AG09309 (cell line): Measurements from ENCODE around the gene PMEPA1.

Source experiments
- DNase-seq: peaks from one replicate; pipeline ENCODE4 v3.0.0-alpha.2; 2010; ENCODE audit warnings: low read depth
- H3K4me3 ChIP-seq: 2 replicates; pipeline ENCODE4 v1.5.1; 2011; ENCODE audit warnings: mild to moderate bottlenecking, low read depth, low read length, moderate library complexity; ENCODE audit not compliant: control insufficient read depth
- CTCF ChIP-seq: IDR thresholded peaks from 2 replicates; pipeline ENCODE4 v1.5.1; 2011; ENCODE audit warnings: mild to moderate bottlenecking, low read depth, low read length, inconsistent platforms; ENCODE audit not compliant: insufficient read depth, control insufficient read depth; ENCODE audit errors: missing control alignments

Gene PMEPA1, protein sequence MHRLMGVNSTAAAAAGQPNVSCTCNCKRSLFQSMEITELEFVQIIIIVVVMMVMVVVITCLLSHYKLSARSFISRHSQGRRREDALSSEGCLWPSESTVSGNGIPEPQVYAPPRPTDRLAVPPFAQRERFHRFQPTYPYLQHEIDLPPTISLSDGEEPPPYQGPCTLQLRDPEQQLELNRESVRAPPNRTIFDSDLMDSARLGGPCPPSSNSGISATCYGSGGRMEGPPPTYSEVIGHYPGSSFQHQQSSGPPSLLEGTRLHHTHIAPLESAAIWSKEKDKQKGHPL

DNA sequence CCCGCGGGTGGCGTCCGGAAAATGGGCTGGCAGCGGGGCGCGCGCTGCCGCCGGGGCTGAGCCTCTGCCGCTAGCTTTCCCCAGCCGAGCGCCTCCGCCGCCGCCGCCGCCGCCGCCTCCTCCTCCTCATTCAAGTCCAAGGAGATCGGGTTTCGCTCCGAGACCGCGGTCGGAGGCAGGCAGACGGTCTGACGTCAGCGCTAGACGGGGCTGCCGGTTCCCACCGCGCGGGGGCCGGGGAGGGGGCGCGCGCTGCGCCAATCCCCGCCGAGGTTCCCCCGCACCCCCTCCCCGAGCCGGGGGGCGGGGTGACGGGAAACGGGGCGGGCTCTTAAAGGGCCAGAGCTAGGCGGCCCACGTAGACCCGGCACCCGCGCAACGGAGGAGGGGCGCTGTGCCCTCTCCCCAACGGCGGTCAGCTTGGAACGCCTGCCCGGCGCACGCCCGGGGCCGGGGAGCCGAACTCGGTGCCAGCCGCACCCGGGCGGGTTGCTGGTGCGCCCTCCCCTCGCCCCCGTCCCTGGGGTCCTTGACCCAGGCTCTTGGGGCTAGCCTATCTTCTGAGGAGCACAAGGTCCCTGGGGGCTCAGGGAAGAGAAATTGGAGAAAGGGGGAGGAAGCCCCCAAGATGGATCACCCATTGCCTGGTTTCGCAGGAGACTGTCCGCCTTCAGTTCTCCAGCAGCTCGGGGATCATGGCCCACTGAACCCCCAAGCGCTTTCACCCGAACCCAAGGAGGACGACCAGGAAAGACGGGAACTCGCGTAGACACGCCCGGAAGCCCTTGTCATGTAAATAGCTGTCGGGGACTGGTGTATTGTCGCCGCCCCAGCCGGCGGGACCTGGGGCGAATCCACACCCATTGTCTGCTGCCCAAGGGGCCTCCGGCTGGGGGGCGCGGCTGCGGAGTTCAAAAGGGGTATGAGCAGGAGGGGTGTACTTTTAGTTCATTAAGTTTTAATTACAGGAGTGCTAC, at the start of gene PMEPA1:
PMEPA1 (minus strand) TSS at position 193 of the 977 bp plus-strand sequence. CDS start 433 bp downstream, outside the sequence.
- H3K4me3 ChIP-seq = peak within 1 kb of the TSS; percentile 52
- no peak for TF ChIP-seq CTCF
- DNase-seq = peak; percentile 81

DNA sequence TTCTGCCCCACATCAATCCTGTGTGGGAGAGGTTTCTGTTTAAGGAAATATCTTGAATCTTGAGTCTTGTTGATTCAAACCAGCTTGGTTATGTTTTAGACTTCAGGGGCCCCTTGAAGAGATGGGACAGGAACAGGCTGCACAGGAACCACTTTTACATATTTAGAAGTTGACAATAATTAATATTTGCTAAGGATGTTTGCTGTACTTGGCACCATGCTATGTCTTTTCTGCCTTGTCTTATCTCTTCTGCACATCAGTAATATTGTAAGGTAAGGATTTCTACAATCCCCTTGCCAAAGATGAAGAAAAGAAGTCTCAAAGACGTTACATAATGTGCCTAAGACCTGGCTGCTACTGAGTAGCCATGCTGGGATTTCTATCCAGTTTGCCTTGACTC, 48.0 kb upstream of the PMEPA1 start:
- no peak overlapping the region for H3K4me3 ChIP-seq
- no peak for TF ChIP-seq CTCF
- no peak for DNase-seq

- no peak for DNase-seq
- no peak for TF ChIP-seq CTCF
- no peak overlapping the region for H3K4me3 ChIP-seq
These were observed 47.1 kb upstream of the PMEPA1 start for GRCh38 chr20:57756921-57757320.

- DNase-seq = no peak
- H3K4me3 ChIP-seq = no peak overlapping the region
- TF ChIP-seq CTCF = no peak
These were observed 46.4 kb upstream of the PMEPA1 start for GRCh38 chr20:57756213-57756612.

GRCh38 chr20:57755609-57756008, 45.8 kb upstream of the PMEPA1 start:
- no peak for DNase-seq
- H3K4me3 ChIP-seq = no peak overlapping the region
- no peak for TF ChIP-seq CTCF

- DNase-seq = no peak
- H3K4me3 ChIP-seq = no peak overlapping the region
- no peak for TF ChIP-seq CTCF
These were observed 44.4 kb upstream of the PMEPA1 start for GRCh38 chr20:57754190-57754589.
